EL (cell line): ENCODE data around the gene AKR1B15.
"Not testable (repeated sequence)": the region's sequence is repeated elsewhere in the genome, so short reads cannot be mapped to it uniquely, and the experiment has no call there.

ENCODE experiments used
- DNase-seq: peaks from one replicate; pipeline ENCODE4 v3.0.0-alpha.2; 2016

AKR1B15 gene

DNA sequence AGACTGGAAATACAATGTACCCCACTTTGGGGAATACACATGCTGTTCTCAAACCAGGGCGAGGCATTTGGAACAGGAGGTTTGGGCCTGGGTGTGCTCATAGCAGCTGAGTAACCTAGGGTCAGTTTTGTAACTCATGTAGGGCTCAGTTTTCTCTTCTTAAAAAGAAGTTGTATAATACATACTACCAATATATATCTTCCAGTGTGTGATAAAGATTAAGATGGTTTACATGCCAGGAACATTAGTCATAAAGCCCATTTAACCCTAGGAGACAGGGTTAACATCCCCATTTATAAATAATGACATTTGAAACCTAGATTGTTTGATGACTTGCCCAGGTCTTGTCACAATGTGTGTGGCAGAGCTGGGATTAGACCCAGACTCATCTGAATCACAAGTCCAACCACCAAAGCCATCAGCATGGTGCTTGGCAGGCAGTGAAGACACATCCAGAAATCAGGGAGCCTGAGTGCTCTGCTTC lies 15.6 kb upstream of the AKR1B15 start:
- peak; percentile 57 for DNase-seq

DNA sequence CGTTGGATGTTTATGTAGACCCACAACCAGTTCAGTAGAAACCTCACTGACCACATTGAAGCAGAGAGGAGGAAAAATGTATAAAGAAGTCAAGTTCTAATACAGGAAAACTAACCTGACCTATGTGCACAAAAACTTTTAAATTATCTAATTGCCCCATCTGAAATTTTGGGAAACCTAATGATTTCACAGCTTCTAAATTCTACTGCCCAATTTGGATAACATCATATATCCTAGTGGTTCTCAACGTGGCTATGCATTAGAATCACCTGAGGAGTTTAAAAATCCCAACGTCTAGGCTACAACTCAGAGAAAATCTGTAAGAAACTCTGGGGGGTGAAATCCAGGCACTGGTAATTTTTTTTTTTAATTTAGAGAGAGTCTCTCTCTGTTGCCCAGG lies 14.3 kb upstream of the AKR1B15 start:
- DNase-seq = no peak

DNA sequence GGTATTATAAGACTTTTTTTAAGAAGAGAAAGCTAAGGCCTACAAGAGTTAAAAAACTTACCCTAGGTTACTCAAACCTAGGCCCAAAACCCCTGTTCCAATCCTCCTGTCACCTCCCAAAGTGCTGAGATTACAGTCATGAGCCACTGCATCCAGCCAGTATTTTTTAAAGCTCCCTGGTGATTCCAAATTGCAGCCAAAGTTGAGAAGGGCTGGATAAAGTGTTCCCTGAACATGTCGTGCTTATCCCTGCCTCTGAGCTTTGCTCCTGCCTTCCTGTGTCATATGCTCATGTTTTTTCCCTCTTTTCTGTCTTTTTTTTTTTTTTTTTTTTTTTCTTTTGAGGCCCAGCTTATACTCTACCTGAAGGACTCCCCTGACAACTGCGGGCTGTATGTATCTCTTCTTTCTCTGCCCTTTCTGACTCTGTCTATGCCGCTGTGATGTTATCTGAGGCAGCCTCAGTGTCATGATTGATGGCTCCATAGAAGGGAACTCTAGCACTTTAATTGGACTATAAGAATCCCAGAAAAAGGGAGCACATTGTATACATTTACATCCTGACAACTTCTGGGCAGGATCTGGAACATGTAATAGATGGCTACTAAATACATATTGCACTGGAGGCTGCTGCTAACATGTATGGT lies 13.5 kb upstream of the AKR1B15 start:
- DNase-seq = no peak

DNA sequence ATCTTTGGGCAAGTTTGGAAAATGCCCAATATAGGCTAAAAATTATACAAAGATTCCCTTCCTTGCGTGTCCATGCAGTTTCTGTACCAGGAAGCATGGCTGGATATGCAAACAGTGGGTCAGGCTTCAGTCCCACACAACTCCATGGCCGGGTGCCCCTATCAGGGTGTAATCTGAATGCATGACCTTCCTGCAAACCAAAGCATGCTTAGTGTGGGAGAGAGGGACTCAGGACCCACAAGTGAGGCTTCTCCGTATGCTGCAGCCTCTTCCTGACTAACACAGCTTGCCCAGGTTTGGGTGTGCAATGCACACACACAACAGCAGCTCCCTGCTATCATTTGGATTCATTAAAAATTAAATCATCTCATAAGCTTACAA lies 13.0 kb upstream of the AKR1B15 start:
- no peak for DNase-seq

DNA sequence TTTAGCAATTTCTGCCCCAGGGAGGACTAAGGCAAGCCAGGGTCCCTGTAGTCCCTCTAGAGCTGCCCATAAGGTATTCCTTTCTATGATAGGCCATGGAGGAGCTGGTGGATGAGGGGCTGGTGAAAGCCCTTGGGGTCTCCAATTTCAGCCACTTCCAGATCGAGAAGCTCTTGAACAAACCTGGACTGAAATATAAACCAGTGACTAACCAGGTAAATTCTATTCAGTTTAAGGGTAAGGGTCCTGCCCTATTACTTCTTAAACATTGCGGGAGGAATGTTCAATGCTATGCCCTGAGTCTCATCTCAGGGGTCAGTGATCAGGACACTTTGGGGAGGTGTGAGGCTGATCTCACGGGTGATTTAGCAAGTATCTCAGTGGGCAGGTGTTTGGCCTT lies 12.4 kb upstream of the AKR1B15 start:
- DNase-seq = not testable (repeated sequence)

DNA sequence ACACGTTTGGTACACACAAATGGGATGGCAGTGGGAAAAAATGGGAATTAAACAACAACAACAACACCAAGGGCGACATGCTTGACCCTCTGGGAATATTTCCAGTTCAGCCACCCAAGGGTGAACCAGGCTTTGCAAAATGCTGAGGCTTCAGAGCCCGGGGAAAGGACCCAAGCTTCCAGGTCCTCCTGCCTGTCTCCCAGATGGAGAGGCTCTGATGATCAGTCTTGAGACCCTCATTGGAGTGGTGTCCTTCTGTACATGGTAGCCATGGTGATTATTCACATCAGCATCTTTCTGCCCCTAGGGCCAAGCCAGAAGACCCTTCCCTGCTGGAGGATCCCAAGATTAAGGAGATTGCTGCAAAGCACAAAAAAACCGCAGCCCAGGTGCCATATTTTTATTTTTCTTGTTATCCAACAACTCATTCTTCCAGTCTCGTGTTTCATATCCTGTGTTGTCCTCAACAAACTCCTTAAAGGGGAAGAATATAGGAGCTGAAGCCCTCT lies 11.6 kb upstream of the AKR1B15 start:
- not testable (repeated sequence) for DNase-seq

DNA sequence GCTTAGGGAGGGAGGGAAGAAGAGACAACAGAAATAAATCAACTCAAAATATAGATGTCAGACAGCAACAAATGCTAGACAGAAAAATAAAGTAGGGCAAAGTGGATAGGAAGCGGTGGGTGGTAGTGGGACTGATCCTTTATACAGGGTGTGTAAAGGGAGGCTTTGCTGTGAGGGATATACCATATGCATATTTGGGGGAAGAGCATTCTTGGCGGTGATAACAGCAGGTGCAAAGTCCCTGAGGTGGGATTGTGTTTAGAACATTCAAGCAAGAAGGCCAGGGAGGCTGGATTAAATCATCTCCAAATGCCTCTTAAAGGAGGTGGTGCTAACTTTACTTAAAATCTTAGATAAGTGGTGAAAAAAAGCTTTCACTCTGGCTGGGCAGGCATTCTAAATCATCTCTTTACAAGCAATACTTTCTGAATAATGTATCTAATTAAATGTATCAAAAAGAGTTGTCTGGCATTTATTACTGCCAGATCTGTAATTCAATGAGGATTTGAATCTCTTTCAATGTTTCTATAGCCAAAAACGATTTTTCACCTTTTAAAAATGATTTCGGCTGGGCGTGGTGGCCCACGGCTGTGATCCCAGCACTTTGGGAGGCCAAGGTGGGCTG lies 9.4 kb upstream of the AKR1B15 start:
- DNase-seq = no peak

DNA sequence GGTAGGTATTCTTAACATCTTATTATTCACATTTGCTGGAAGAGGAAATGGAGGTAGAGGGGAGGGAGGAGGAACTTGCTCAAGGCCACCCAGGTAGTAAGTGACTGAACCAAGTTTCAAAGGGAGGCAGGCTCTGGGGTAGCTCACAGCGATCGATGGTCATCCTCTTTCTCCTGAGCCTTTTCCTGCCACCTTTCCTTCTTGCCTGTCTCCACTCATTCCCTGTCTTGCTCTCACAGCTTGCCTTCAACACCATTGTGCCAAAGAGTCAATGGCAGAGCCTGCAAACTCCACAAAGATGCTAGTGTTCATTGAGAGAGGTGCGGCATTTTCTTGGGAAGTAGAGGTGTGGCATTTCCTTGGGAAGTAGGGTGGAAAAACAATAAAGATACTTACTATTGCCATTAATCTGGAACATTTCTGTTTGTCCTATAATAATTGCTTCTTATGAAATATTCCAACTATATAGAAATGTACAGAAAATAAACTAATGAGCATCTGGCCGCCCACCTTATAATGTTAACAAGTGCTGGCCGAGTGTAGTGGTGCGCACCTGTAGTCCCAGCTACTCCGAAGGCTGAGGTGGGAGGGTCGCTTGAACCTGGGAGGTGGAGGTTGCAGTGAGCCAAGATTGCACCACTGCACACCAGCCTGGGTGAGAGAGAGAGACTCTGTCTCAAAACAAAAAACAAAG lies 7.3 kb upstream of the AKR1B15 start:
- not testable (repeated sequence) for DNase-seq

DNA sequence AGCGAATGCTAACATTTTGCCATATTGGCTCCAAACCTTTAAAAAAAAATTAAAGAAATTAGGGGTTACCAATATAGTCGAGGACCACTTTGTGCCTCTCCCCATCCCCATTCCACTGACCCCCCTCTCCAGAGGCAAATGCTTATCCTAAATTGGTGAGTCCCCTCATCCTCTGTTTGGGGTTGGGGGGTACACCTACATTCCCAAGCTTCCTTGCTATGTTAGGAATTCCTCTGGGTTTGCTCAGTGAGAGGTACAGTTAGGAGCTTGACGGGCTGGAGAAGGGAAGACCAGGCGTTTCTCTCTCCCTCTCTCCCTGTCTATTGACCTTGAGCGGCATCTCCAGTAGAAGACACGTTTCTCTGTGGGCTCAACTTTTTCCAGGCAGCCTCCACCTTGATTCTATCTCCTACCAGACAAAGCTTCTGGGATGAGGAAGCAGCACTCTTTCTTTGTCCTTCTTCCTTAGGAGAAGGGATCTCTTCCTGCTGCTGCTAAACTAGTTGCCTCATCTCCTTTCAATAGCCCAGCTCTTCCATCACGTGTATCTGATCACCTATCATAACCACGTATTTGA lies 6.6 kb upstream of the AKR1B15 start:
- no peak for DNase-seq

DNA sequence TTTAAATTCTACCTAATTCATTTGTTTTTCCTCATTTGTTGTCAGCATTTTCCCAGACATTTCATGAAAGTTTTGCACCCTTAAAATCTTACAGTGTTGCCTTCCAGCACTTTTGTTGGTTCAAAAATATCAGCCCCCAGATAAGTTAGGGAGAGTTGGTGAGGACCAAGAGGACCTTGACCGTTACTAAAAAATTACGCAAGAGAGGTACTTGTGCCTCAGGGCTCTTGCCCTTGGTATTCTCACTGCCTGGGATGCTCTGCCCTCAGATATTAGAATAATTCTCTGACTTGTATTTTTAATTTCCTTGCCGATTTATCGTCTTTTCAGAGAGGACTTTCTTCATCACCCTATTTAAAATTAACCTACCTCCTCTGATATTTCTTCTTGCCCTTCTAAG lies 3.5 kb upstream of the AKR1B15 start:
- no peak for DNase-seq

DNA sequence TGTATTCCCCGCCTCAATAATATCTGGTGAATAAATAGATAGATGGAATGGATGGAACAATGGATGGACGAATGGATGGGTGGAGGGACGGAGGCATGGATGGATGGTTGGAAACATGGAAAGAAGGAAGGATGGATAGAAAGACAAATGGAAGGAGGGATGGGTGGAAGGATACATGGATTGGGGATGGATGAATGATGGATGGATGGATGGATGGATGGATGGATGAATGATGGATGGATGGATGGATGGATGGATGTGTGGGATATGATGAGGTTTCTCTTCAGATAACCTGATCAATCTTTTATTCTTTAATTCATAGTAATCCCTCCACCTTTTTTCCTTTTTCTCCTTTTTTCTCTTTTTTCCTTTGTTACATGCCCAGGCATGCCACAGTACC lies 3.0 kb upstream of the AKR1B15 start:
- DNase-seq = no peak

DNA sequence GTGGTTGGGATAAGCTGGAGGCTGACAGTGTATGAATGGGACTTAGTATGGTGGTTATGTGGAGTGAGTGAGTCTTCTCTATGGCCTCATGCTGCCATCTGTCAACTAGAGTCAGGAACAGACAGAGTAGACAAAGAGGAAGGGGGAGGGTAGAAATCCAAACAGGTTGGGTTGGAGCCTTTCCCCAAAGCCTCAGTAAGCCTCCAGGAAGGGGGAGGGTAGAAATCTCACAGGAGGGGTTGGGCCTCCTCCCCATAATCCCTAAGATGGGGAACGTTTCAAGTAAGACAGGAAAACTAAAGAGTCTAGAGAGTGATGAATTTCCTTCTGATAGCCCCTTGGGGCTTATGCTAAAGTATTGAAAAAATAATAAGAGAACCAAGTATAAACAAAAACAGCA lies 2.0 kb upstream of the AKR1B15 start:
- DNase-seq = peak; percentile 3

DNA sequence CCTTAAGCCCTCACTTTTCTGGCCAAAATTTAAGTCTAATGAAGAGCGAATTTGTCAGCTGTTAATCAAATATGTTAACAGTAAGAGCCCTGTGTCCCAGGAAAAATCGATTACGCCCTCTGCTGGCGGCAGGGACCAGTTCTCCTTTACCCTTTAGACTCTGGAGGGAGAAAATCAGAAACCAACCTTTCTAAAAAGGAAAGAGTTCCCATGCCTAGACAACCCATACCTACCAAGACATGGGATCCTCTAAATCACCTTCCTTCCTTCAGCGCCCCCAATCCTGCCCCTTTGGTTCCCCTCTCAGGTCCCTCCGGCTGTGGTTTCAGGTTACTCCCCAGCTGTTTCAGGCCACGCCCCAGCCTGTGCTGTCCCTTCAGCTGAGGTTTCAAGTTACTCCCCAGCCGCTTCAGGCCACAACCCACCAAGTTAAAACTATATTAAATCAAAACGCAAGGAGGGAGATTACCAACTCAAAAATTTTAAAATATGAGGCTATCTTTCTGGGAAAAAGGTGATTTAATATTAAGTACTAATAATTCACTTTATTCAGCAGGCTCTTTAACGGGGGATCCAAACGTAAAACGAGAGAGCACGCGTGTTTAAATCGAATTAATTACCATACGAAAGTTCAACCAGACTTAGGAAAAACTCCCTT lies 1.4 kb upstream of the AKR1B15 start:
- peak; percentile 69 for DNase-seq

DNA sequence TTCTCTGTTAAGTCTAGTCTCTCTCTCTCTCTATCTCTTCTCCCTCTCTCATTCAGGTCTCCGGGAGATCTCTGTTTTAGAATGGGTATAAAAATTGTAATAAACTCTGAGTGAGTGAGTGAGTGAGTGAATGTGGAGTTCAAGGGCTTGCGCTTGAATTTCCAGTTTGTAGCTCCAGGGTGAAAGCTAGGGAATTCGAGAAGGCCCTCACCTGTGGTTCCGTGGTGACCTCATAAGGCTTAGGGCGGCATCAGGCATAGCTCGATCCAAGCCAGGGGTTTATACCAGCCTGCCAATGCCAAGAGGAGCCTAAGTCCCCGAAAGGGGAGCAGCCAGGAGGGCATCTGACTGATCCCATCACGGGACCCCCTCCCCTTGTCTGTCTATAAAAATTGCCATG lies 456 bp downstream of the AKR1B15 start:
- no peak for DNase-seq

DNA sequence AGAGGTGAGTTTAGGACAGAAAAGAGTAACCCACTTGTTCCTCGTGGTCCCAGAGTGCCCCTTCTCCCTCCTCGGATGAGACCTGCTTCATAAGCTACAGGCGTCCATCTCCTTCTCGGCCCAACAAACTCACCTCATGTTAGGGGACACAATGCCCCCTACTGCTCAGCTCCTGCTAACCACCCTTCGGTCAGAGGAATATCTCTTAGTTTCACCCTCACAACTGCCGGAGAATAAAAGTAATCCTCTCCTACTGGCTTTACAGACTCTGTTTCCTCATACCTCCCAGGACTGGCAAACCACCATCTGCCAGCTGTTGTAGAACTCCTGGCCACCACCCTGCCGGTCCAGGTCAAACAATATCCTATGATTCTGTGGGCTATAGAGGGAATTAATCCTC lies 3.2 kb downstream of the AKR1B15 start:
- peak; percentile 3 for DNase-seq

DNA sequence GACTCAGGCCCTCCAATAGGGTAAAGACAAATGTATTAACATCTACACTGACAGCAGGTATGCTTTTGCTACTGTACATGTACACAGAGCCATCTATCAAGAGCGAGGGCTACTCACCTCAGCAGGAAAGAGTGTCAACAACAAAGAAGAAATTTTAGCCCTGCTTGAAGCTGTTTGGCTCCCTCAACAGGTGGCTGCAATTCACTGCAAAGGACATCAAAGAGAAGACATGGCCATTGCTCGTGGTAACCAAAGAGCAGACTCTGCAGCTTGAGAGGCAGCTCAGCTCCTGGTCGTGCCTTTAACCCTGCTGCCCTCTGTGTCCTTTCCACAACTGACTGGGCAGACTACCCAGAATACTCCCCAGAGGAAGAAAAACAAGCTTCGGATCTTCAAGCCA lies 5.1 kb downstream of the AKR1B15 start:
- no peak for DNase-seq

DNA sequence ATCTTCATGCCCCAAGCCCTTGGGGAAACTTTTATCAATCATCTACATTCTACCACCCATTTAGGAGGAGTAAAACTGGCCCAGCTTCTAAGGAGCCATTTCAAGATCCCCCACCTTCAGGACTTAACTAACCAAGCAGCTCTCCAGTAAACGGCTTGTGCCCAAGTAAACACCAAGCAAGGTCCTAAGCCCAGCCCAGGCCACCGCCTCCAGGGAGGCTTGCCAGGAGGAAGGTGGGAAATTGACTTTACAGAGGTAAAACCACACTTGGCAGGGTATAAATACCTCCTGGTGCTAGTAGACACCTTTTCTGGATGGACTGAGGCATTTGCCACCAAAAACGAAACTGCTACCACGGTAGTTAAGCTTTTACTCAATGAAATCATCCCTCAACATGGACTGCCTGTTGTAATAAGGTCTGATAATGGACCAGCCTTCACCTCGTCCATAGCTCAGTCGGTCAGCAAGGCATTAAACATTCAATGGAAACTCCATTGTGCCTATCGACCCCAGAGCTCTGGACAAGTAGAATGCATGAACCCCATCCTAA lies 5.6 kb downstream of the AKR1B15 start:
- DNase-seq = no peak

DNA sequence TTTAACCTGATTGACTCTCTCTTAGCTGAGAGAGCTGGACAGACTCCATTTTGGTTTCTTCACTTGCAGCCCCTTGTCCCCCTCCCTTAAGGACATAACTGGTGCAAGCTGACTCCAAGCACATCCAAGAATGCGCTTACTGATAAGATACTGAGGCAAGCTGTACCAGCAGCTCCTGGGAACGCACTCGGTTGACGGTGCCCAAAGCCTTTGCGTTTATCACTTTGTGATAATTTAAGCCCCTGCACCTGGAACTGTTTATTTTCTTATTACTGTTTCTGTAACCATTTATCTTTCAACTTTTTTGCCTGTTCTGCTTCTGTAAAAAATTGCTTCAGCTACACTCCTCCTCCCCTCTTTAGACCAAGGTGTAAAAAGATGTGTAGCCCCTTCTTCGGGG lies 8.5 kb downstream of the AKR1B15 start:
- no peak for DNase-seq

DNA sequence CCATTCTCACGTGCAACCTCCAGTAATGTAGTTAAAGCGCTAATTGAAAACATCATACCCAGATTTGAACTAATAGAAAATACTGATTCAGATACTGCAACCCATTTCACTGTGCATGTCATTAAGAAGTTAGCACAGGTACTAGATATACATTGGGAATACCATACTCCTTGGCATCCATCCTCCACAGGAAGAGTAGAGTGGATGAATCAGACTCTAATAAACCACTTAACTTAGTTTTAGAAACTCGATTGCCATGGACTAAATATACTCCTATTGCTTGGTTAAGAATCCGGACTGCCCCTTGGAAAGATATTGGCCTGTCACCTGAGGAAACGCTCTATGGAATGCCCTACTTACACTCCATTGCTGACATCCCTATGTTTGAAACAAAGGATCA lies 9.5 kb downstream of the AKR1B15 start:
- DNase-seq = no peak

DNA sequence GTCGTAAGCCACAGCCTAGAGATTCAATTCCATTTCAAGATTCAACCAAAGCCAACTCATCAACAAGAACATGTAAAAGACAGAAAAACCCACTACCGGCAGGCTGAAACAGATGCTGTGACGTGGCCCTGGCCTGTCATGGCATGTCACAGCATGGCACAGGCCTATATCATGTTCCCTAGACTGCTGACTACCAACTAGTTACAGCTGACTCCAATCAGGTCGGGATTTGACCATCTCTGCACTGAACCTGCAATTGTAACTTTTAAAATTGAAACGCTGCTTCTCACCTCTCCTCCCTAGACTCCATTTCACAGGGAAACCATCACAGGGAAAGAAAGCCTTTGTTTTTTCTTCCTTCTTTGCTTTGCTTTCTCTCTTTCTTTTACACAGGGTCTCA lies 12.7 kb downstream of the AKR1B15 start:
- DNase-seq = not testable (repeated sequence)

DNA sequence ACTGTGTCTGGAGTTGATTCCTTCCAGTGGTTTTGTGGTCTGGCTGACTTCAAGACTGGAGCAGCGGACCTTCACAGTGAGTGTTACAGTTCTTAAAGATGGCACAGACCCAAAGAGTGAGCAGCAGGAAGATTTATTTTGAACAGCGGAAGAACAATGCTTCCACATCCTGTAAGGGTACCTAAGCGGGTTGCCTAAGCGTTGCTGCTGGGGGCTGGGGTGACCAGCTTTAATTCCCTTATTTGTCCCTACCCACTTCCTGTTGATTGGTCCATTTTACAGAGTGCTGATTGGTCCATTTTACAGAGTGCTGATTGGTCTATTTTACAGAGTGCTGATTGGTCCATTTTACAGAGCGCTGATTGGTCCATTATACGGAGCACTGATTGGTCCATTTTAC lies 13.2 kb downstream of the AKR1B15 start:
- no peak for DNase-seq

DNA sequence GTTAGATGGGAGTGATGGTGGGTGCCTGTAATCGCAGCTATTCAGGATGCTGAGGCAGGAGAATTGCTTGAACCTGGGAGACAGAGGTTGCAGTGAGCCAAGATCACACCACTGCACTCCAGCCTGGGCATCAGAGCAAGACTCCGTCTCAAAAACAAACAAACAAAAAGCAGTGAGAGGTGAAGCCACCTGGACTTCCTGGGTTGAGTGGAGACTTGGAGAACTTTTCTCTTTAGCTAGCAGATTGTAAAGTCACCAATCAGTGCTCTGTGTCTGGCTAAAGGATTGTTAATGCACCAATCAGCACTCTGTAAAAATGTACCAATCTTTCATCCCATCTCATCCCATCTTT lies 14.5 kb downstream of the AKR1B15 start:
- not testable (repeated sequence) for DNase-seq

DNA sequence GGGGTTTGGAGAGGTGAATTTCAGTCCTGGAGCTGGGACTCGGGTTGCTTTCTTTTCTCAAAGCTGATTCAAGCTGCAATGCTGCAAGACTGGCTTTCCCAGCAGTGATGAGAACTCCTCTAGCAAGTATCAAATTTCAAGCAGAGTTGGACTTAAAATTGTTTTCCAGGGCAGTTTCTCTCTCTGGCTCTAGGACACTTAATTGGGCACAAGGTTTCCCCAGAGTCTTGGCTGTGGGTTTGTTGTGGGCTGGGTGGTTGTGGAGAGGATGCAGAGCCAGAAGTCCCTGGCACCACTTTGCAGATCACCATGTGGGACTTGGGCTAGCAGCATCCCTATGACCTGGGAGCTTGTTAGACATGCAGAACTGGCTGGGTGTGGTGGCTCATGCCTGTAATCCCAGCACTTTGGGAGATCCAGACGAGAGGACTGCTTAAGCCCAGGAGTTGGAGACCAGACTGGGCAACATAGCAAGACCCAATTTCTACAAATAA lies 16.8 kb downstream of the AKR1B15 start:
- DNase-seq = no peak
